ENCODE measurements around the gene KRTAP9-9. TPM values are rescaled to one million over a fixed set of nuclear protein-coding genes. Genes with fewer than 3 reads are reported as not detected.
"Not testable (repeated sequence)": the region's sequence is repeated elsewhere in the genome, so short reads cannot be mapped to it uniquely, and the experiment has no call there.

Gene KRTAP9-9
- total RNA-seq, 8 experiments from 2014 or later: 0.28 TPM; not detected in 7

GRCh38 chr17:41246995-41247787 lies 8.0 kb upstream of the KRTAP9-9 start:
- H3K27ac ChIP-seq; H3K4me1 ChIP-seq (replicated peaks in 1 of 2); H3K4me3 ChIP-seq; in situ Hi-C loops (cut with MboI; ENCODE audit: low pct_unique_long_range_greater_than_20kb in 2 of 9, low sequenced_read_pairs in 9 of 9, unreplicated experiment in 9 of 9): not testable (repeated sequence)
- 4 to 56% (median 31%) methylated on average over 1 to 2 of the region's 2 CpGs; no CpG with 5 or more reads in 3 of the 10 experiments for WGBS, 10 experiments
- peak in 3 of 8 experiments; percentile 46 to 69 (median 61) for ATAC-seq (replicated peaks in 6 of 8)

- in situ Hi-C loops (cut with MboI; ENCODE audit: low pct_unique_long_range_greater_than_20kb in 2 of 9, low sequenced_read_pairs in 9 of 9, unreplicated experiment in 9 of 9): not testable (repeated sequence)
These were observed 5.4 kb upstream of the KRTAP9-9 start, which contains the start of gene KRTAP9-4 for GRCh38 chr17:41249637-41250240. TSS of gene KRTAP9-4 (plus strand) at chr17:41249687. CDS start at chr17:41249721, 34 bp downstream.

GRCh38 chr17:41251261-41251660 lies 3.9 kb upstream of the KRTAP9-9 start:
- ATAC-seq (replicated peaks in 6 of 8): no peak
- Histone ChIP-seq H3K4me3 (no peak overlapping the region), H3K4me1 (replicated peaks in 1 of 2) (no peaks in the 10 kb centered on the region), H3K27ac (no peak overlapping the region)
- in situ Hi-C loops (cut with MboI; ENCODE audit: low pct_unique_long_range_greater_than_20kb in 2 of 9, low sequenced_read_pairs in 9 of 9, unreplicated experiment in 9 of 9): no loop called here
- 33 to 88% (median 76%) methylated on average over 1 of the region's 1 CpG; no CpG with 5 or more reads in 6 of the 10 experiments for WGBS, 10 experiments

More at GRCh38 chr17:41249637-41250240, 5.4 kb upstream of the KRTAP9-9 start, which contains the start of gene KRTAP9-4:
- H3K4me1 ChIP-seq (replicated peaks in 1 of 2); ATAC-seq (replicated peaks in 6 of 8); H3K4me3 ChIP-seq; H3K27ac ChIP-seq: not testable (repeated sequence)
- 80% methylated on average over 1 of the region's 2 CpGs; no CpG with 5 or more reads in 9 of the 10 experiments for WGBS, 10 experiments

GRCh38 chr17:41254861-41255260 lies 323 bp upstream of the KRTAP9-9 start:
- Histone ChIP-seq H3K4me1 (replicated peaks in 1 of 2) (no peaks in the 10 kb centered on the region), H3K4me3 (no peak overlapping the region), H3K27ac (no peak overlapping the region)
- ATAC-seq (replicated peaks in 6 of 8): no peak
- 0 to 40% methylated on average over 1 of the region's 1 CpG; no CpG with 5 or more reads in 8 of the 10 experiments for WGBS, 10 experiments
- in situ Hi-C loops (cut with MboI; ENCODE audit: low pct_unique_long_range_greater_than_20kb in 2 of 9, low sequenced_read_pairs in 9 of 9, unreplicated experiment in 9 of 9): no loop called here

- Histone ChIP-seq H3K27ac (no peak overlapping the region), H3K4me3 (no peak overlapping the region), H3K4me1 (replicated peaks in 1 of 2) (no peaks in the 10 kb centered on the region)
- in situ Hi-C loops (cut with MboI; ENCODE audit: low pct_unique_long_range_greater_than_20kb in 2 of 9, low sequenced_read_pairs in 9 of 9, unreplicated experiment in 9 of 9): no loop called here
- ATAC-seq (replicated peaks in 6 of 8): no peak
- 92 to 100% (median 100%) methylated on average over 1 of the region's 1 CpG; no CpG with 5 or more reads in 7 of the 10 experiments for WGBS, 10 experiments
These were observed 1.1 kb downstream of the KRTAP9-9 start for GRCh38 chr17:41256291-41256685.

GRCh38 chr17:41258406-41258805 lies 3.2 kb downstream of the KRTAP9-9 start:
- ATAC-seq (replicated peaks in 6 of 8): no peak
- no peak overlapping the region for H3K27ac ChIP-seq
- no peaks in the 10 kb centered on the region for H3K4me1 ChIP-seq (replicated peaks in 1 of 2)
- in situ Hi-C loops (cut with MboI; ENCODE audit: low pct_unique_long_range_greater_than_20kb in 2 of 9, low sequenced_read_pairs in 9 of 9, unreplicated experiment in 9 of 9): no loop called here
- no peak overlapping the region for H3K4me3 ChIP-seq

- 29 to 100% (median 67%) methylated on average over 1 of the region's 2 CpGs; no CpG with 5 or more reads in 3 of the 10 experiments for WGBS, 10 experiments
- Histone ChIP-seq H3K4me1 (replicated peaks in 1 of 2) (no peaks in the 10 kb centered on the region), H3K4me3 (no peak overlapping the region), H3K27ac (no peak overlapping the region)
- no peak for ATAC-seq (replicated peaks in 6 of 8)
- in situ Hi-C loops (cut with MboI; ENCODE audit: low pct_unique_long_range_greater_than_20kb in 2 of 9, low sequenced_read_pairs in 9 of 9, unreplicated experiment in 9 of 9): no loop called here
These were observed 8.0 kb downstream of the KRTAP9-9 start for GRCh38 chr17:41263212-41263611.

GRCh38 chr17:41264599-41264998 lies 9.4 kb downstream of the KRTAP9-9 start:
- no peak for ATAC-seq (replicated peaks in 6 of 8)
- Histone ChIP-seq H3K4me3 (no peak overlapping the region), H3K27ac (no peak overlapping the region), H3K4me1 (replicated peaks in 1 of 2) (no peaks in the 10 kb centered on the region)
- in situ Hi-C loops (cut with MboI; ENCODE audit: low pct_unique_long_range_greater_than_20kb in 2 of 9, low sequenced_read_pairs in 9 of 9, unreplicated experiment in 9 of 9): no loop called here
- 52 to 100% (median 85%) methylated on average over 1 to 3 of the region's 3 CpGs; no CpG with 5 or more reads in 4 of the 10 experiments for WGBS, 10 experiments

- in situ Hi-C loops (cut with MboI; ENCODE audit: low pct_unique_long_range_greater_than_20kb in 2 of 9, low sequenced_read_pairs in 9 of 9, unreplicated experiment in 9 of 9): no loop called here
These were observed 9.9 kb downstream of the KRTAP9-9 start, which contains the start of gene KRTAP9-6 for GRCh38 chr17:41265078-41265477. TSS of gene KRTAP9-6 (plus strand) at chr17:41265378. CDS start at chr17:41265378, 0 bp downstream.

GRCh38 chr17:41267711-41268110 lies 12.5 kb downstream of the KRTAP9-9 start:
- no peak for ATAC-seq (replicated peaks in 6 of 8)
- no peak overlapping the region for H3K4me3 ChIP-seq
- 75 to 100% (median 79%) methylated on average over 1 to 3 of the region's 3 CpGs; no CpG with 5 or more reads in 7 of the 10 experiments for WGBS, 10 experiments
- H3K27ac ChIP-seq: no peak overlapping the region
- in situ Hi-C loops (cut with MboI; ENCODE audit: low pct_unique_long_range_greater_than_20kb in 2 of 9, low sequenced_read_pairs in 9 of 9, unreplicated experiment in 9 of 9): no loop called here
- no peaks in the 10 kb centered on the region for H3K4me1 ChIP-seq (replicated peaks in 1 of 2)

More at GRCh38 chr17:41265078-41265477, 9.9 kb downstream of the KRTAP9-9 start, which contains the start of gene KRTAP9-6:
- 20 to 83% (median 40%) methylated on average over 1 to 2 of the region's 2 CpGs; no CpG with 5 or more reads in 1 of the 10 experiments for WGBS, 10 experiments
- Histone ChIP-seq H3K27ac (no peak within 1 kb of the TSS), H3K4me1 (replicated peaks in 1 of 2) (no peaks in the 10 kb centered on the region), H3K4me3 (no peak within 1 kb of the TSS)
- ATAC-seq (replicated peaks in 6 of 8): no peak

- WGBS, 10 experiments: no CpG with 5 or more reads among the region's 1 CpG
These were observed 16.1 kb downstream of the KRTAP9-9 start for GRCh38 chr17:41271323-41271722.

GRCh38 chr17:41271858-41272257 lies 16.7 kb downstream of the KRTAP9-9 start:
- no peak for ATAC-seq (replicated peaks in 6 of 8)
- 0 to 80% (median 38%) methylated on average over 1 of the region's 1 CpG; no CpG with 5 or more reads in 5 of the 10 experiments for WGBS, 10 experiments

More at GRCh38 chr17:41271323-41271722, 16.1 kb downstream of the KRTAP9-9 start:
- H3K27ac ChIP-seq; H3K4me3 ChIP-seq; in situ Hi-C loops (cut with MboI; ENCODE audit: low pct_unique_long_range_greater_than_20kb in 2 of 9, low sequenced_read_pairs in 9 of 9, unreplicated experiment in 9 of 9); H3K4me1 ChIP-seq (replicated peaks in 1 of 2); ATAC-seq (replicated peaks in 6 of 8): not testable (repeated sequence)

GRCh38 chr17:41275648-41276190 lies 20.5 kb downstream of the KRTAP9-9 start, which contains the start of gene KRTAP9-7:
TSS of gene KRTAP9-7 (plus strand) at chr17:41275698. CDS start at chr17:41275698, 0 bp downstream.
- in situ Hi-C loops (cut with MboI; ENCODE audit: low pct_unique_long_range_greater_than_20kb in 2 of 9, low sequenced_read_pairs in 9 of 9, unreplicated experiment in 9 of 9); ATAC-seq (replicated peaks in 6 of 8); H3K4me1 ChIP-seq (replicated peaks in 1 of 2); H3K4me3 ChIP-seq; H3K27ac ChIP-seq: not testable (repeated sequence)
- WGBS, 10 experiments: 100% methylated on average over 2 of the region's 3 CpGs; no CpG with 5 or more reads in 9 of the 10 experiments

More at GRCh38 chr17:41271858-41272257, 16.7 kb downstream of the KRTAP9-9 start:
- H3K27ac ChIP-seq: no peak overlapping the region
- H3K4me1 ChIP-seq (replicated peaks in 1 of 2): no peaks in the 10 kb centered on the region
- H3K4me3 ChIP-seq: no peak overlapping the region
- in situ Hi-C loops (cut with MboI; ENCODE audit: low pct_unique_long_range_greater_than_20kb in 2 of 9, low sequenced_read_pairs in 9 of 9, unreplicated experiment in 9 of 9): no loop called here
